ENCODE data around the gene AP3D1. TPM values are rescaled to one million over a fixed set of nuclear protein-coding genes. Genes with fewer than 3 reads are reported as not detected.
A peak's percentile ranks its signal among the peaks of the same experiment; 100 is the strongest.
"Not testable (repeated sequence)": the region's sequence is repeated elsewhere in the genome, so short reads cannot be mapped to it uniquely, and the experiment has no call there.

The AP3D1 gene
- total RNA-seq, 1 experiment from 2014 or later: 114 TPM

GRCh38 chr19:2103045-2103707, 48.2 kb downstream of the AP3D1 start:
- DNase-seq (ENCODE audit: low read depth, low spot score): no peak
- in situ Hi-C loops (cut with HindIII; ENCODE audit: low pct_unique_long_range_greater_than_20kb, low sequenced_read_pairs): no loop called here

- in situ Hi-C loops (cut with HindIII; ENCODE audit: low pct_unique_long_range_greater_than_20kb, low sequenced_read_pairs): no loop called here
- no peak for DNase-seq (ENCODE audit: low read depth, low spot score)
These were observed 49.7 kb downstream of the AP3D1 start for GRCh38 chr19:2101417-2102335.

- DNase-seq (ENCODE audit: low read depth, low spot score): no peak
- in situ Hi-C loops (cut with HindIII; ENCODE audit: low pct_unique_long_range_greater_than_20kb, low sequenced_read_pairs): no loop called here
These were observed 50.7 kb downstream of the AP3D1 start for GRCh38 chr19:2100719-2101061.

GRCh38 chr19:2099937-2100718, 51.2 kb downstream of the AP3D1 start:
- in situ Hi-C loops (cut with HindIII; ENCODE audit: low pct_unique_long_range_greater_than_20kb, low sequenced_read_pairs): no loop called here
- no peak for DNase-seq (ENCODE audit: low read depth, low spot score)

GRCh38 chr19:2099054-2099501, 52.3 kb downstream of the AP3D1 start:
- no peak for DNase-seq (ENCODE audit: low read depth, low spot score)

GRCh38 chr19:2097886-2098327, 53.5 kb downstream of the AP3D1 start:
- in situ Hi-C loops (cut with HindIII; ENCODE audit: low pct_unique_long_range_greater_than_20kb, low sequenced_read_pairs): no loop called here
- DNase-seq (ENCODE audit: low read depth, low spot score): no peak

More at GRCh38 chr19:2099054-2099501, 52.3 kb downstream of the AP3D1 start:
- in situ Hi-C loops (cut with HindIII; ENCODE audit: low pct_unique_long_range_greater_than_20kb, low sequenced_read_pairs): no loop called here

GRCh38 chr19:2097203-2097885, 54.0 kb downstream of the AP3D1 start:
- in situ Hi-C loops (cut with HindIII; ENCODE audit: low pct_unique_long_range_greater_than_20kb, low sequenced_read_pairs): no loop called here
- DNase-seq (ENCODE audit: low read depth, low spot score): no peak

- in situ Hi-C loops (cut with HindIII; ENCODE audit: low pct_unique_long_range_greater_than_20kb, low sequenced_read_pairs): no loop called here
- peak; percentile 93 for DNase-seq (ENCODE audit: low read depth, low spot score)
These were observed 54.7 kb downstream of the AP3D1 start, which contains the start of gene IZUMO4 for GRCh38 chr19:2096480-2097202. Gene IZUMO4, plus strand, starts transcription at chr19:2096915. Its CDS starts 31 bp downstream, at chr19:2096946.

- peak; percentile 77 for DNase-seq (ENCODE audit: low read depth, low spot score)
- in situ Hi-C loops (cut with HindIII; ENCODE audit: low pct_unique_long_range_greater_than_20kb, low sequenced_read_pairs): no loop called here
These were observed 55.3 kb downstream of the AP3D1 start, which contains the start of gene MOB3A for GRCh38 chr19:2096034-2096479. Gene MOB3A, minus strand, starts transcription at chr19:2096326. Its CDS starts 17,766 bp downstream, at chr19:2078560.

GRCh38 chr19:2091926-2092525, 59.3 kb downstream of the AP3D1 start:
- in situ Hi-C loops (cut with HindIII; ENCODE audit: low pct_unique_long_range_greater_than_20kb, low sequenced_read_pairs); DNase-seq (ENCODE audit: low read depth, low spot score): not testable (repeated sequence)

GRCh38 chr19:2089727-2090053, 61.7 kb downstream of the AP3D1 start:
- no peak for DNase-seq (ENCODE audit: low read depth, low spot score)
- in situ Hi-C loops (cut with HindIII; ENCODE audit: low pct_unique_long_range_greater_than_20kb, low sequenced_read_pairs): no loop called here

- in situ Hi-C loops (cut with HindIII; ENCODE audit: low pct_unique_long_range_greater_than_20kb, low sequenced_read_pairs): no loop called here
- no peak for DNase-seq (ENCODE audit: low read depth, low spot score)
These were observed 62.2 kb downstream of the AP3D1 start for GRCh38 chr19:2089001-2089711.

GRCh38 chr19:2087621-2088100, 63.7 kb downstream of the AP3D1 start:
- no peak for DNase-seq (ENCODE audit: low read depth, low spot score)
- in situ Hi-C loops (cut with HindIII; ENCODE audit: low pct_unique_long_range_greater_than_20kb, low sequenced_read_pairs): no loop called here

- DNase-seq (ENCODE audit: low read depth, low spot score): not testable (repeated sequence)
These were observed 64.4 kb downstream of the AP3D1 start for GRCh38 chr19:2086695-2087620.

More at GRCh38 chr19:2086695-2087620, 64.4 kb downstream of the AP3D1 start:
- in situ Hi-C loops (cut with HindIII; ENCODE audit: low pct_unique_long_range_greater_than_20kb, low sequenced_read_pairs): not testable (repeated sequence)
